Measurements from ENCODE around the gene PAQR6.

DNA sequence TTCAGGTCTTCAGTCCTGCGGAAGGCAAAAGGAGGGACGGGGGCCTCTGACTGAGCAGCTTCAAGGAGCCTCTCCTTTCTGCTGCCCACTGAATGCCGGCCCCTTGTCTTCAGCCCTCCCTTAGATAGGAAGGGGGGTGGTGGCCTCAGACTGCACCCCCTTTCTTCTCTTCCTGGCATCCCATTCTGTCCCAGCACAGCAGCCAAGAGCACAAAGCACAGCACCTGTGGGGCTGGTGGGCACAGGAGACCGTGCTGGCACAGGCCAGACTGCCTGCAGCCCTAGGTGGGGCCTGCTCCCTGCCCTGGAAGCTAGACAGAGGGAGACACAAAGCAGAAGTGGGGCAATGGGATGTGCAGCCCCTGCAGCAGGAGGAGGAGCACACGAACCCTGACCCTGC, 1.7 kb upstream of the PAQR6 start:
- TF ChIP-seq POLR2AphosphoS5 (IDR thresholded peaks at IDR 0.05; ENCODE audit: low read depth, low read length) (no peak), PAX5 (IDR thresholded peaks at IDR 0.05; ENCODE audit: insufficient read depth, low read length, severe bottlenecking) (no peak), POLR2A (IDR thresholded peaks at IDR 0.05; ENCODE audit: low read depth, low read length) (no peak; the same call in 1 of the 2 replicates)
